Endothelial cell (in vitro differentiated cells): ENCODE data around the gene TPM2. TPM values are rescaled to one million over a fixed set of nuclear protein-coding genes. Genes with fewer than 3 reads are reported as not detected.

Experiments used
- DNase-seq: peaks from one replicate; pipeline ENCODE4 v3.0.0; 2021; ENCODE audit warnings: low spot score
- H3K27ac Mint-ChIP-seq: one replicate; pipeline ENCODE4 v1.8.0; 2021; ENCODE audit warnings: mixed read lengths, inconsistent platforms; ENCODE audit not compliant: unreplicated experiment
- H3K27me3 Mint-ChIP-seq: one replicate; pipeline ENCODE4 v1.8.0; 2021; ENCODE audit warnings: mild to moderate bottlenecking, moderate library complexity, mixed read lengths, inconsistent platforms; ENCODE audit not compliant: unreplicated experiment
- H3K36me3 Mint-ChIP-seq: one replicate; pipeline ENCODE4 v1.8.0; 2021; ENCODE audit warnings: mild to moderate bottlenecking, low read depth, mixed read lengths, inconsistent platforms; ENCODE audit not compliant: unreplicated experiment
- H3K4me1 Mint-ChIP-seq: one replicate; pipeline ENCODE4 v1.8.0; 2021; ENCODE audit warnings: mild to moderate bottlenecking, mixed read lengths, inconsistent platforms; ENCODE audit not compliant: unreplicated experiment
- H3K4me3 Mint-ChIP-seq: one replicate; pipeline ENCODE4 v1.8.0; 2021; ENCODE audit warnings: mild to moderate bottlenecking, mixed read lengths, inconsistent platforms; ENCODE audit not compliant: unreplicated experiment
- H3K9me3 Mint-ChIP-seq: one replicate; pipeline ENCODE4 v1.8.0; 2021; ENCODE audit warnings: mixed read lengths, inconsistent platforms; ENCODE audit not compliant: unreplicated experiment
- CTCF ChIP-seq: fragments of 200-600 bp; sonication (generic); IDR thresholded peaks from one replicate; pipeline ENCODE4 v1.5.0; 2021; ENCODE audit warnings: antibody characterized with exemption; ENCODE audit not compliant: unreplicated experiment
- total RNA-seq: library from RNA; stranded (reverse); fragmentation: NEBNext Ultra II Directional; extraction: Animal tissue kit (Norgen Biotek cat#: 25700); gene quantifications from one replicate; pipeline ENCODE4 v1.2.1, GENCODE V29; 2021; ENCODE audit not compliant: unreplicated experiment

The TPM2 gene
- total RNA-seq, 1 donor from 2014 or later, result 173 TPM

DNA sequence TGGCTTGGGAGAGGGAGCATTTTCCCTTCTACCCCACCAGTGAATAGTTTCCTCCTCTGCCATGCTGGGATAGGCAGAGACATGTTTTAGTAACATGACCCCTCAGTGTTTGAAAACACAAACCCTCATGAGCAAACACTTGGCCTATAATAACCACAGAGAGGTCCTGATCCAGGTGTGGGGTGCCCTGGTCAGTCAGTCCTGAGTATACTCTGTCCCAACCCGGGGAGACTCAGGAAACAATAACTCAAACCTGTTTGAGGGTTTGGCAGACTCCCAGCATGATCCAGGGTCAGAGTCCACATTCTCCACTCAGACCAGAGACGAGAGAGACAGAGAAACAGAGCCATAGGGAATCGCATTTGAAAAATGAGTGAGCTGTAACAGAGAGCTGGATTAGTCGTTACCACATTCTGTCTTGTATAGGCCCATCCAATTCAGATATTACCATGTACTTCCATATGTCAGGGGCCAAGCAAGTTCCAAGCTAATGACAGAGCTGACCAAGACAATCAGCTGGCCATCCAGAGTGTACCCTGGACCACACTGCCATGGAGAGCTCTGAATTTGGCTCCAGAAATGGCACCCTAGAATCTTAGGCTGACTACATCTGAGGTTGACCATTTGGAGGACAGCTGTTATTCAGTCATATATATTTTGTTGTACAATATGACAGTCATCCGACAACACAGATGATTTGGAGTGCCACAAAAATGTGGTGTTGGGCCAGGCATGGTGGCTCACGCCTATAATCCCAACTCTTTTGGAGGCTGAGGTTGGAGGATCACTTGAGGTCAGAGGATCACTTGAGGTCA lies 20.2 kb downstream of the TPM2 start:
- H3K27ac Mint-ChIP-seq, result no peak overlapping the region
- no peaks in the 10 kb centered on the region for H3K9me3 Mint-ChIP-seq
- peaks cover 17% of the 10 kb centered on the region for H3K27me3 Mint-ChIP-seq
- peaks cover 3% of the 10 kb centered on the region for H3K4me1 Mint-ChIP-seq
- no peak for TF ChIP-seq CTCF
- H3K4me3 Mint-ChIP-seq, result no peak overlapping the region
- H3K36me3 Mint-ChIP-seq, result no peaks in the 10 kb centered on the region
- DNase-seq, result no peak

- Mint-ChIP-seq H3K27ac (no peak overlapping the region), H3K36me3 (no peaks in the 10 kb centered on the region), H3K4me3 (peak overlapping the region; percentile 0), H3K4me1 (peaks cover 3% of the 10 kb centered on the region), H3K9me3 (no peaks in the 10 kb centered on the region), H3K27me3 (peaks cover 18% of the 10 kb centered on the region)
- no peak for DNase-seq
- no peak for TF ChIP-seq CTCF
These were observed 21.8 kb downstream of the TPM2 start for GRCh38 chr9:35667939-35668338.

DNA sequence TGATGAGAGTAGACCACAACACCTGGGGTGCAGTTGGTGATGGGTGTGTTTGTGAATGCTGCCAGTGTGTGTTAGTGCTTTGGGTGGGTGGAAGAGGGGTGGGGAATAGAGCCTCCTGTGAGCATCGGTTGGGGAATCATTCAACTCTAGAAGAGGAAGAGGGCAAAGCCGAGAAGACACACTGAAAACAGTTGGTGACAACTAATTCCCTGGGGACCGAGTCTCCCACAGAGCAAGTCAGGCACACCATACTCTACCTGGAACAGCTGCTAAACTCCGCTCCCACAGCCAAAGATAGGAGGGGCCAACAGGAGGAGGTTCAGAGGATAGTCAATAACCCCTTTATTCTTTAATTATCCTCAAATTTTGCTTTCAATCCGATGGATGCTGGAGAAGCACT lies 23.2 kb downstream of the TPM2 start:
- Mint-ChIP-seq H3K4me1 (peaks cover 12% of the 10 kb centered on the region), H3K9me3 (no peaks in the 10 kb centered on the region), H3K36me3 (peaks cover 4% of the 10 kb centered on the region), H3K27me3 (peaks cover 21% of the 10 kb centered on the region), H3K4me3 (no peak overlapping the region), H3K27ac (no peak overlapping the region)
- no peak for DNase-seq
- no peak for TF ChIP-seq CTCF

DNA sequence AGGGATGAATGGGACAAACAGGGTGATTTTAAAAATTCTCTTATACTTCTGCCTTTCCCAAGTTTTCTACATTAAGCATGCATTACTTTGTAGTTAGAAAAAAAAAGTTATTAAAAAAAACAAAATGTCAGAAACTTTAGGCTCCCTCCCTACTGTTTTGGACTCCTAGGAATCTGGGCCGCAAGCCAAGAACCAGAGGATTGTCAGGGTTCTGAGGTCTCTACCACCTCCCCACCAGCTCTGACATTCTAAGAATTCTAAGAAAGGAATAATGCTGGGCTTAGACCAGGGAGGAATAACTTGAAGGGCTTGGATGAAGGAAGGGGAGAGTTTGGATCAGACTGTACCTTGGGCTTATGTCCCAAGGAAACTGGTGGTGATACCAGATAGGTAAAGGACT lies 23.7 kb downstream of the TPM2 start:
- DNase-seq, result no peak
- no peak for TF ChIP-seq CTCF
- H3K27ac Mint-ChIP-seq, result no peak overlapping the region
- peaks cover 12% of the 10 kb centered on the region for H3K4me1 Mint-ChIP-seq
- no peaks in the 10 kb centered on the region for H3K9me3 Mint-ChIP-seq
- H3K36me3 Mint-ChIP-seq, result peaks cover 4% of the 10 kb centered on the region
- H3K4me3 Mint-ChIP-seq, result no peak overlapping the region
- H3K27me3 Mint-ChIP-seq, result peaks cover 21% of the 10 kb centered on the region

GRCh38 chr9:35665471-35665818 lies 24.3 kb downstream of the TPM2 start:
- peak overlapping the region; percentile 82 for H3K4me3 Mint-ChIP-seq
- H3K9me3 Mint-ChIP-seq, result no peaks in the 10 kb centered on the region
- H3K4me1 Mint-ChIP-seq, result peaks cover 13% of the 10 kb centered on the region
- no peak overlapping the region for H3K27ac Mint-ChIP-seq
- peaks cover 5% of the 10 kb centered on the region for H3K36me3 Mint-ChIP-seq
- TF ChIP-seq CTCF, result no peak
- H3K27me3 Mint-ChIP-seq, result peaks cover 21% of the 10 kb centered on the region
- no peak for DNase-seq
